ENCODE results near the gene TTYH2. TPM values are rescaled to one million over a fixed set of nuclear protein-coding genes. Genes with fewer than 3 reads are reported as not detected.

The TTYH2 gene
- polyA plus RNA-seq, 3 donors = 12.3 to 57.4 (median 18.7) TPM

GRCh38 chr17:74203439-74204240, 9.7 kb upstream of the TTYH2 start, which contains the start of gene RPL38:
Gene RPL38, plus strand, starts transcription at chr17:74203678. Its CDS starts 278 bp downstream, at chr17:74203956.
- Mint-ChIP-seq H3K9me3 (peaks cover 0 to 2% (median 0%) of the 10 kb centered on the region in 7 donors), H3K36me3 (peaks cover 28 to 35% of the 10 kb centered on the region in 2 donors), H3K4me1 (peaks cover 42% of the 10 kb centered on the region), H3K4me3 (peak within 1 kb of the TSS; percentile 99), H3K27me3 (ENCODE audit: low read depth in 3 of 3) (peaks cover 5 to 29% (median 18%) of the 10 kb centered on the region in 3 donors), H3K27ac (peak within 1 kb of the TSS; percentile 89 to 98 (median 94))
- Histone ChIP-seq H3K79me2 (ENCODE audit: insufficient read depth, low read length) (peaks cover 51% of the 10 kb centered on the region), H3K4me2 (replicated peaks; ENCODE audit: extremely low read depth, low read length, poor library complexity, severe bottlenecking) (peak within 1 kb of the TSS; percentile 88), H4K20me1 (ENCODE audit: insufficient read depth, low read length) (peaks cover 50% of the 10 kb centered on the region), H3K9ac (ENCODE audit: insufficient read depth, low read length, poor library complexity, severe bottlenecking) (peak within 1 kb of the TSS; percentile 81), H2AFZ (ENCODE audit: insufficient read depth, low read depth, low read length, poor library complexity, severe bottlenecking) (peak within 1 kb of the TSS; percentile 76), H3K9me3 (replicated peaks in 1 of 2; ENCODE audit: control insufficient read depth in 1 of 2, insufficient read depth in 1 of 2, low read length in 2 of 2) (no peaks in the 10 kb centered on the region), H3K4me3 (replicated peaks in 1 of 3; ENCODE audit: low read depth in 2 of 3, low read length in 3 of 3) (peak within 1 kb of the TSS; percentile 82 to 85 (median 84)), H3K36me3 (replicated peaks in 1 of 2; ENCODE audit: control insufficient read depth in 1 of 2, insufficient read depth in 2 of 2, low read length in 2 of 2) (peaks cover 32 to 41% of the 10 kb centered on the region in 2 donors), H3K27me3 (ENCODE audit: control insufficient read depth in 2 of 2, insufficient read depth in 2 of 2, low read length in 2 of 2) (peaks cover 0 to 14% of the 10 kb centered on the region in 2 donors), H3K27ac (ENCODE audit: low read depth in 1 of 2, low read length in 2 of 2) (peak within 1 kb of the TSS; percentile 76 to 90), H3K4me1 (ENCODE audit: control insufficient read depth in 1 of 2, insufficient read depth in 2 of 2, low read length in 2 of 2) (peaks cover 20 to 23% of the 10 kb centered on the region in 2 donors)
- intact Hi-C loops (cut with micrococcal nuclease) = loop anchor here in 1 of 2 donors (5.0 kb wide), 1 partner anchor 34 kb away; no protein-coding TSS in a partner anchor
- under 1% methylated on average over 51 of the region's 53 CpGs for WGBS (ENCODE audit: insufficient coverage)
- DNase-seq = peak; percentile 93 to 96 (median 95)
- TF ChIP-seq, protein P1, sequence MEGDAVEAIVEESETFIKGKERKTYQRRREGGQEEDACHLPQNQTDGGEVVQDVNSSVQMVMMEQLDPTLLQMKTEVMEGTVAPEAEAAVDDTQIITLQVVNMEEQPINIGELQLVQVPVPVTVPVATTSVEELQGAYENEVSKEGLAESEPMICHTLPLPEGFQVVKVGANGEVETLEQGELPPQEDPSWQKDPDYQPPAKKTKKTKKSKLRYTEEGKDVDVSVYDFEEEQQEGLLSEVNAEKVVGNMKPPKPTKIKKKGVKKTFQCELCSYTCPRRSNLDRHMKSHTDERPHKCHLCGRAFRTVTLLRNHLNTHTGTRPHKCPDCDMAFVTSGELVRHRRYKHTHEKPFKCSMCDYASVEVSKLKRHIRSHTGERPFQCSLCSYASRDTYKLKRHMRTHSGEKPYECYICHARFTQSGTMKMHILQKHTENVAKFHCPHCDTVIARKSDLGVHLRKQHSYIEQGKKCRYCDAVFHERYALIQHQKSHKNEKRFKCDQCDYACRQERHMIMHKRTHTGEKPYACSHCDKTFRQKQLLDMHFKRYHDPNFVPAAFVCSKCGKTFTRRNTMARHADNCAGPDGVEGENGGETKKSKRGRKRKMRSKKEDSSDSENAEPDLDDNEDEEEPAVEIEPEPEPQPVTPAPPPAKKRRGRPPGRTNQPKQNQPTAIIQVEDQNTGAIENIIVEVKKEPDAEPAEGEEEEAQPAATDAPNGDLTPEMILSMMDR (IDR thresholded peaks at IDR 0.05) = peak; percentile 90

GRCh38 chr17:74204474-74204873, 8.9 kb upstream of the TTYH2 start:
- Mint-ChIP-seq H3K9me3 (peaks cover 0 to 2% (median 0%) of the 10 kb centered on the region in 7 donors), H3K4me3 (peak overlapping the region; percentile 99), H3K4me1 (peaks cover 38% of the 10 kb centered on the region), H3K27ac (peak overlapping the region; percentile 89 to 98 (median 94)), H3K36me3 (peaks cover 36 to 43% of the 10 kb centered on the region in 2 donors), H3K27me3 (ENCODE audit: low read depth in 3 of 3) (peaks cover 5 to 25% (median 17%) of the 10 kb centered on the region in 3 donors)
- peak overlapping the region; percentile 82 to 85 (median 84) for H3K4me3 ChIP-seq (replicated peaks in 1 of 3; ENCODE audit: low read depth in 2 of 3, low read length in 3 of 3)
- H3K36me3 ChIP-seq (replicated peaks in 1 of 2; ENCODE audit: control insufficient read depth in 1 of 2, insufficient read depth in 2 of 2, low read length in 2 of 2) = peaks cover 40 to 49% of the 10 kb centered on the region in 2 donors
- intact Hi-C loops (cut with micrococcal nuclease) = loop anchor here in 1 of 2 donors (5.0 kb wide), 1 partner anchor 33 kb away; no protein-coding TSS in a partner anchor
- peaks cover 58% of the 10 kb centered on the region for H3K79me2 ChIP-seq (ENCODE audit: insufficient read depth, low read length)
- peaks cover 0 to 14% of the 10 kb centered on the region in 2 donors for H3K27me3 ChIP-seq (ENCODE audit: control insufficient read depth in 2 of 2, insufficient read depth in 2 of 2, low read length in 2 of 2)
- no peak for DNase-seq
- H4K20me1 ChIP-seq (ENCODE audit: insufficient read depth, low read length) = peaks cover 59% of the 10 kb centered on the region
- H3K9me3 ChIP-seq (replicated peaks in 1 of 2; ENCODE audit: control insufficient read depth in 1 of 2, insufficient read depth in 1 of 2, low read length in 2 of 2) = no peaks in the 10 kb centered on the region
- H3K9ac ChIP-seq (ENCODE audit: insufficient read depth, low read length, poor library complexity, severe bottlenecking) = peak overlapping the region; percentile 81
- peak overlapping the region in 1 of 2 donors; percentile 76 for H3K27ac ChIP-seq (ENCODE audit: low read depth in 1 of 2, low read length in 2 of 2)
- H2AFZ ChIP-seq (ENCODE audit: insufficient read depth, low read depth, low read length, poor library complexity, severe bottlenecking) = no peak overlapping the region
- peaks cover 17 to 21% of the 10 kb centered on the region in 2 donors for H3K4me1 ChIP-seq (ENCODE audit: control insufficient read depth in 1 of 2, insufficient read depth in 2 of 2, low read length in 2 of 2)
- H3K4me2 ChIP-seq (replicated peaks; ENCODE audit: extremely low read depth, low read length, poor library complexity, severe bottlenecking) = peak overlapping the region; percentile 88
- TF ChIP-seq, protein P1 (IDR thresholded peaks at IDR 0.05) = no peak
- 93% methylated on average over 4 of the region's 14 CpGs for WGBS (ENCODE audit: insufficient coverage)
